Upper lobe of left lung (tissue), 6 donors: ENCODE results near the gene PLCXD1. TPM values are rescaled to one million over a fixed set of nuclear protein-coding genes. Genes with fewer than 3 reads are reported as not detected.

Experiments
- ATAC-seq, 2 donors: fragments of 200-7000 bp; cut with Tn5 transposase; one replicate each; pipeline ENCODE4 v1.9.1; 2022; ENCODE audit warnings: mild to moderate bottlenecking in 2 of 2, moderate library complexity in 2 of 2; ENCODE audit not compliant: low FRiP score in 2 of 2
- DNase-seq, 2 donors: peaks; one replicate each; pipeline ENCODE4 v3.0.0-alpha.2; 2019 to 2020
- H3K27ac ChIP-seq, 4 donors: fragments of 200-600 bp; sonication (generic); one replicate each; pipeline ENCODE4 v1.5.1; 2016 to 2019
- H3K27me3 ChIP-seq, 4 donors: fragments of 200-600 bp; sonication (generic); one replicate each; pipeline ENCODE4 v1.5.1; 2017 to 2019
- H3K36me3 ChIP-seq, 4 donors: fragments of 200-600 bp; sonication (generic); one replicate each; pipeline ENCODE4 v1.5.1; 2016 to 2019
- H3K4me1 ChIP-seq, 4 donors: fragments of 200-600 bp; sonication (generic); one replicate each; pipeline ENCODE4 v1.5.1; 2018 to 2019
- H3K4me3 ChIP-seq, 4 donors: fragments of 200-600 bp; sonication (generic); one replicate each; pipeline ENCODE4 v1.5.1; 2017 to 2019; ENCODE audit warnings: mild to moderate bottlenecking in 2 of 4, moderate library complexity in 1 of 4
- H3K9me3 ChIP-seq, 4 donors: fragments of 200-600 bp; sonication (generic); one replicate each; pipeline ENCODE4 v1.5.1; 2018 to 2019
- CTCF ChIP-seq, 6 experiments: fragments of 450-650 bp in 4 of 6; fragments of 200-600 bp in 2 of 6; sonication (generic) in 2 of 6; IDR thresholded peaks; one replicate each; pipeline ENCODE4 v1.5.1; 2016 to 2019; ENCODE audit warnings: antibody characterized with exemption in 6 of 6
- EP300 ChIP-seq, 4 donors: sonication (generic); formaldehyde crosslinking; IDR thresholded peaks; one replicate each; pipeline ENCODE4 v1.5.1; 2017; ENCODE audit warnings: antibody characterized with exemption in 4 of 4, control low read depth in 2 of 4
- POLR2A ChIP-seq, 4 donors: fragments of 450-650 bp; IDR thresholded peaks; one replicate each; pipeline ENCODE4 v1.5.1; 2016 to 2017; ENCODE audit warnings: antibody characterized with exemption in 4 of 4, mild to moderate bottlenecking in 2 of 4
- POLR2AphosphoS5 ChIP-seq, 2 donors: sonication (generic); formaldehyde crosslinking; IDR thresholded peaks; one replicate each; pipeline ENCODE4 v1.5.1; 2017; ENCODE audit warnings: antibody characterized with exemption in 2 of 2
- WGBS, 2 donors: methylation state at CpG; one replicate each; pipeline ENCODE4 v1.1.5; 2017 to 2018; 5-methylcytosine and 5-hydroxymethylcytosine counted together
- total RNA-seq, 6 donors: library from RNA; depleted of rRNA in 4 of 6; stranded (reverse); fragments of >200 nt in 4 of 6; gene quantifications; one replicate each; pipeline versions ENCODE4 v1.1.0 to v1.2.1, GENCODE V29; 2016 to 2021
- donor health status: DM: no; HTN: no; CAD: no; lungs with moderate emphysema.
- donor health status: DM: no; HTN: yes; CAD: no; lungs with severe emphysema.

PLCXD1 gene
- total RNA-seq, 6 donors from 2014 or later, result 7.8 to 75.4 (median 19.2) TPM

GRCh38 chrX:252244-252956 is 28.8 kb upstream of the PLCXD1 start:
- ATAC-seq (peak in 1 of 2 donors; percentile 40), DNase-seq (no peak)
- Histone ChIP-seq H3K27ac (no peak overlapping the region), H3K4me3 (no peak overlapping the region), H3K4me1 (no peaks in the 10 kb centered on the region), H3K27me3 (no peaks in the 10 kb centered on the region), H3K36me3 (no peaks in the 10 kb centered on the region), H3K9me3 (no peaks in the 10 kb centered on the region)
- 87 to 89% methylated on average over 11 to 12 of the region's 12 CpGs for WGBS, 2 donors
- TF ChIP-seq POLR2A (IDR thresholded peaks at IDR 0.05) (no peak), POLR2AphosphoS5 (IDR thresholded peaks at IDR 0.05) (no peak), EP300 (IDR thresholded peaks at IDR 0.05) (no peak), CTCF (IDR thresholded peaks at IDR 0.05) (no peak)

GRCh38 chrX:252957-253291 is 28.3 kb upstream of the PLCXD1 start:
- Histone ChIP-seq H3K4me1 (no peaks in the 10 kb centered on the region), H3K36me3 (no peaks in the 10 kb centered on the region), H3K27ac (no peak overlapping the region), H3K4me3 (no peak overlapping the region), H3K27me3 (no peaks in the 10 kb centered on the region), H3K9me3 (no peaks in the 10 kb centered on the region)
- WGBS, 2 donors, result 77 to 87% methylated on average over 2 to 3 of the region's 3 CpGs
- TF ChIP-seq CTCF (IDR thresholded peaks at IDR 0.05), result no peak
- TF ChIP-seq POLR2A (IDR thresholded peaks at IDR 0.05), result no peak
- TF ChIP-seq EP300 (IDR thresholded peaks at IDR 0.05), result no peak
- TF ChIP-seq POLR2AphosphoS5 (IDR thresholded peaks at IDR 0.05), result no peak
- DNase-seq (no peak), ATAC-seq (peak in 1 of 2 donors; percentile 63)

DNA sequence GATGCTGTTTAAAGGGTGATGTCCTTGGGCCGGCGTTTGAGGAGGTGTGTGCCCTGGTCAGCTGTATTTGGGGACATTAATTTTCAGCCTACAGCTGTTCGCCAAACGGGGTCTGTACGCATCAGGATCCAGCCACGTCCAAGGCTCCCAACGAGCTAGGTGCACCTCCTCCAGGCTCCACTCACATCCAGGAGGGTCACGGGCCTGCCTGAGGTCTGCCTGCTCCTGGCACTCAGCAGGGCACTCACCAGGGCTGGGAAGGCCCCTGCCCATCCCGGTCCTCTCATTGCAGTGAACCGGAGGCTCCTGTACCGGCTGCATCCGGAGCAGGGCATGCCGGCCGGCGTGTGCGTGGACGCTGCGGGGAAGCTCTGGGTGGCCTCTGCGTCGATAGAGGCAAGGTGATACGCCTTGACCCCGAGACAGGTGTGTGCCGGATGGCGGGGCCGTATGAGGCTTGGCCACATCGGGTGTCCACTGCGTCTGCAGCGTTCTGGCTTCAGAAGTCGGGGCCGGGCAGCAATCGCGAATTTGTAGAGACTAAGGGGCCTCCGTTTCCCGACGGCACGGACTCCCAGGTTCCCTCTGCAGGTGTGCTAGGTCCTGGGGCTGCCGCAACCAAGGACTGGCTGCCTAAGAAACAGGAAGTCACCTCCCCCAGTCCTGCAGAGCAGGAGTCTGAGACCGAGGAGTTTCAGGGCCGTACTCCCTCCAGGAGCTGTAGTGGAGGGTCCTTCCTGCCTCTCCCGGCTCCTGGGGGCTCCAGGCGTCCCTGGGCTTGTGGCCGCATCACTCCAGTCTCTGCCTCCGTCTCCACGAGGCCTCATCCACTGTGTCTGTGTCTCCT is 27.5 kb upstream of the PLCXD1 start:
- no peaks in the 10 kb centered on the region for H3K4me1 ChIP-seq
- H3K36me3 ChIP-seq, result no peaks in the 10 kb centered on the region
- ATAC-seq, result no peak
- H3K27ac ChIP-seq, result no peak overlapping the region
- TF ChIP-seq EP300 (IDR thresholded peaks at IDR 0.05) (no peak), POLR2AphosphoS5 (IDR thresholded peaks at IDR 0.05) (no peak), POLR2A (IDR thresholded peaks at IDR 0.05) (no peak), CTCF (IDR thresholded peaks at IDR 0.05) (no peak)
- 89 to 95% methylated on average over 26 to 44 of the region's 44 CpGs for WGBS, 2 donors
- no peak overlapping the region for H3K4me3 ChIP-seq
- H3K27me3 ChIP-seq, result no peaks in the 10 kb centered on the region
- DNase-seq, result no peak
- no peaks in the 10 kb centered on the region for H3K9me3 ChIP-seq

GRCh38 chrX:254630-255215 is 26.5 kb upstream of the PLCXD1 start:
- ATAC-seq (no peak), DNase-seq (peak in 1 of 2 donors; percentile 79)
- 95 to 97% methylated on average over 17 to 25 of the region's 27 CpGs for WGBS, 2 donors
- Histone ChIP-seq H3K4me1 (no peaks in the 10 kb centered on the region), H3K4me3 (no peak overlapping the region), H3K9me3 (no peaks in the 10 kb centered on the region), H3K27ac (no peak overlapping the region), H3K27me3 (no peaks in the 10 kb centered on the region), H3K36me3 (no peaks in the 10 kb centered on the region)
- TF ChIP-seq EP300 (IDR thresholded peaks at IDR 0.05) (no peak), CTCF (IDR thresholded peaks at IDR 0.05) (no peak), POLR2AphosphoS5 (IDR thresholded peaks at IDR 0.05) (no peak), POLR2A (IDR thresholded peaks at IDR 0.05) (no peak)
